Activated B cell treated with CpG ODN at 0.5 μM for 24 hours (primary cell): ENCODE measurements around the gene TMEM81. TPM values are rescaled to one million over a fixed set of nuclear protein-coding genes. Genes with fewer than 3 reads are reported as not detected.

Experiments used
- ATAC-seq: fragments of 200-7000 bp; cut with Tn5 transposase; one replicate; pipeline ENCODE4 v1.10.0; 2021; ENCODE audit warnings: low read depth, mild to moderate bottlenecking, moderate library complexity
- CTCF ChIA-PET: fragments of 350-600 bp; sonication (Branson Sonifier 250); formaldehyde crosslinking; loops from one replicate; lab custom pipeline; 2021; ENCODE audit warnings: antibody characterized with exemption; lab: Charles Lee
- POLR2A ChIA-PET: fragments of 350-600 bp; sonication (Branson Sonifier 250); formaldehyde crosslinking; loops from one replicate; lab custom pipeline; 2021; ENCODE audit warnings: antibody characterized with exemption; lab: Charles Lee
- DNase-seq: peaks from one replicate; pipeline ENCODE4 v3.0.0; 2022
- H3K27ac Mint-ChIP-seq: one replicate; pipeline ENCODE4 v1.8.0; 2020; ENCODE audit warnings: mixed read lengths
- H3K27me3 Mint-ChIP-seq: one replicate; pipeline ENCODE4 v1.8.0; 2021; ENCODE audit warnings: mixed read lengths
- H3K36me3 Mint-ChIP-seq: one replicate; pipeline ENCODE4 v1.8.0; 2021; ENCODE audit warnings: low read depth, mixed read lengths
- H3K4me1 Mint-ChIP-seq: one replicate; pipeline ENCODE4 v1.8.0; 2021; ENCODE audit warnings: mixed read lengths
- H3K4me3 Mint-ChIP-seq: one replicate; pipeline ENCODE4 v1.8.0; 2020; ENCODE audit warnings: mild to moderate bottlenecking, mixed read lengths
- H3K9me3 Mint-ChIP-seq: one replicate; pipeline ENCODE4 v1.8.0; 2020; ENCODE audit warnings: mixed read lengths
- CTCF ChIP-seq: fragments of 200-600 bp; IDR thresholded peaks from one replicate; pipeline ENCODE4 v1.8.0; 2022; ENCODE audit warnings: antibody characterized with exemption, mild to moderate bottlenecking
- intact Hi-C: fragments of 100-400 bp; cut with micrococcal nuclease; formaldehyde crosslinking; loops from one replicate; pipeline ENCODE4 v1.15.1; 2024
- total RNA-seq: library from RNA; stranded (reverse); gene quantifications from 2 replicates; pipeline ENCODE4 v1.2.3, GENCODE V29; 2022

The TMEM81 gene
- total RNA-seq, 1 donor from 2014 or later: 3.5 TPM

- POLR2A ChIA-PET: no interaction called here
- CTCF ChIA-PET: no interaction called here
- DNase-seq: no peak
- no peaks in the 10 kb centered on the region for H3K4me1 Mint-ChIP-seq
- H3K36me3 Mint-ChIP-seq: no peaks in the 10 kb centered on the region
- no peak overlapping the region for H3K4me3 Mint-ChIP-seq
- no peak for ATAC-seq
- H3K27me3 Mint-ChIP-seq: peaks cover 68% of the 10 kb centered on the region
- TF ChIP-seq CTCF: no peak
- H3K9me3 Mint-ChIP-seq: no peaks in the 10 kb centered on the region
- intact Hi-C loops: no loop called here
- H3K27ac Mint-ChIP-seq: no peak overlapping the region
Measured at GRCh38 chr1:205043866-205044265, 40.4 kb downstream of the TMEM81 start.

- ChIA-PET POLR2A (no interaction called here), CTCF (no interaction called here)
- Mint-ChIP-seq H3K4me3 (no peak within 1 kb of the TSS), H3K27me3 (peaks cover 68% of the 10 kb centered on the region), H3K4me1 (no peaks in the 10 kb centered on the region), H3K36me3 (no peaks in the 10 kb centered on the region), H3K27ac (no peak within 1 kb of the TSS), H3K9me3 (no peaks in the 10 kb centered on the region)
- intact Hi-C loops: no loop called here
- TF ChIP-seq CTCF: no peak
- no peak for ATAC-seq
- DNase-seq: no peak
Measured at GRCh38 chr1:205042911-205043806, 41.1 kb downstream of the TMEM81 start, which contains the start of gene CNTN2. CNTN2 (plus strand) TSS chr1:205043212; CDS start chr1:205053186, 9,974 bp downstream.

DNA sequence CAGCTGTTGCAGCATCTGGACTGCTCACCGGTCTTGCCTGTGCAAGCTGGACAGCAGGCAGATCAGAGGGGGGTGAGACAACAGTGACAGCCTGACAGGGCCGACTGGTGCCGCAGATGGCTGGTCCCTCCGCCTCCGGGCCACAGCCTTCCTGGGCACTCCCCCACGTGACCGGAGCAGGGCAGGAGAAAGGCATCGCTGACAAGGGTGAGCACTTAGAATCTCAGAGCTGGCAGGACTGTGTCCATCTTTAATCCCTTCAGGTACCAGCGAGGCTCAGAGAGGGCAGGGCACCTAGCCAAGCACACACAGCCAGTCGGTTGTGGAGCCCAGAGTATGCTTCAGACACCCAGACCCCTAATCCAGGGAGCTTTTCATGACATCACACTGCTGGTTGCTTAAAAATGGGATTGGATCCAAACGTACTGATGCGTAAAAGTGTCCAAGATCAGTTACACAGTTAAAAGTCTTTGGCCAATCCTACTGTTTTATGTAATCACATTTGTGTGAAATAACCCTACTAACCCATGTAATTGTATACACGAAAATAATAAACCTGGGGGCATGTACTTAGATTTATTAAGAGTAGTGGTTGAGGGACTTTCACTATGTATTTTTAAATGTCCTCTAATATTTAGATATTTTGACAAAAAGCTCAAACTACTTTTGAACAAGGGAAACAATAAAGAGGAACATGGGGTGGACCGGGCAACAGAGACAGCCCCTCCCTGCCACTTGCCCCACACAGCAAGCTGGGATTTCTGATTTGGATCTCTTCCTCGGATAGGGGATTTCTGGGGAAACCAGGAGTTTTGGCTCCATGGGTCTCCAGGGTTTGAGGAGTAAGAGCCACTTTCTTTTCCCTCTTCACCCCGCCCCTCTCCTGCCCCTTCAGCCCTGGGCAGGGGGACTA, 42.0 kb downstream of the TMEM81 start:
- no peak for TF ChIP-seq CTCF
- intact Hi-C loops: no loop called here
- DNase-seq (no peak), ATAC-seq (no peak)
- no peak overlapping the region for H3K27ac Mint-ChIP-seq
- CTCF ChIA-PET: interaction anchor here (1.3 kb wide), 1 partner anchor 20 kb away, joined by 3 read pairs; no protein-coding TSS in a partner anchor
- H3K36me3 Mint-ChIP-seq: no peaks in the 10 kb centered on the region
- H3K27me3 Mint-ChIP-seq: peaks cover 61% of the 10 kb centered on the region
- H3K9me3 Mint-ChIP-seq: no peaks in the 10 kb centered on the region
- no peak overlapping the region for H3K4me3 Mint-ChIP-seq
- H3K4me1 Mint-ChIP-seq: no peaks in the 10 kb centered on the region
- POLR2A ChIA-PET: no interaction called here

DNA sequence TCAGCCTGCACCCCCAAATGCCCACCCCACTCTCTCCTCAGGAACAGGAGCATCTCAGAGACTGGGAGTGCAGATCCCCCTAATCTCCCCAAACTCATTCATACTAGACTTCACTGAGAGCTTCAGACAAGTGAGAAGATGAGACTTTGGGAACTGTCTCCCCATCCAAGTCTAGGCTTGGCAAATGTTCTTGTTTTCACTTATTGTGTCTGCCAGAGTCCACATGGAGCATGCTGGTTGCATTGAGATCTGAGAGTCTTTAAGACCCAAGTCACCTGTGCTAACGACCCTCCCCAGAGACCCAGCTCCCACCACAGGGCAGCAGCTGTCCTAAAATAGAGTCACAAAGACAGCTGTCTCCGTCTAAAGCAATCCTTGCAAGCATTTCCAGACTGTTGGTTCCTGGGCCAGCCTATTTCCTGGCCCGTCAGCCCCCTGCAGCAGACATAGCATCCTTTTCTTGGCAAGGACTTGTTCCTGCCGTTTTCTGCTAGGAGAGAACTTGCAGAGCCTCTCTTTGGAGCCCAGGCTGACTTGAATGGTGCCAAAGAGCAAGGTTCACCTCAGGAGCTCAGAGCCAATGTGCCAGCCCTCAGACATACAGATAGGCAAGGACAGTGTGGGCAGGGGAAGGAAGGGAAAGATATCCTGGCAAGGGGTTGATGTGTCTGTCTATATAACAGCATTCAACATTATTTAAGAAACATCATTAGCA, 43.1 kb downstream of the TMEM81 start:
- TF ChIP-seq CTCF: no peak
- DNase-seq (no peak), ATAC-seq (no peak)
- ChIA-PET CTCF (interaction anchor here (1.3 kb wide), 1 partner anchor 21 kb away, joined by 3 read pairs; no protein-coding TSS in a partner anchor), POLR2A (no interaction called here)
- Mint-ChIP-seq H3K4me1 (no peaks in the 10 kb centered on the region), H3K9me3 (no peaks in the 10 kb centered on the region), H3K27ac (no peak overlapping the region), H3K4me3 (no peak overlapping the region), H3K27me3 (peaks cover 56% of the 10 kb centered on the region), H3K36me3 (no peaks in the 10 kb centered on the region)
- intact Hi-C loops: no loop called here
